ENCODE measurements around the gene RNU6-8. TPM values are rescaled to one million over a fixed set of nuclear protein-coding genes. Genes with fewer than 3 reads are reported as not detected.

Gene RNU6-8
- total RNA-seq, 1 donor from 2014 or later, result not detected

DNA sequence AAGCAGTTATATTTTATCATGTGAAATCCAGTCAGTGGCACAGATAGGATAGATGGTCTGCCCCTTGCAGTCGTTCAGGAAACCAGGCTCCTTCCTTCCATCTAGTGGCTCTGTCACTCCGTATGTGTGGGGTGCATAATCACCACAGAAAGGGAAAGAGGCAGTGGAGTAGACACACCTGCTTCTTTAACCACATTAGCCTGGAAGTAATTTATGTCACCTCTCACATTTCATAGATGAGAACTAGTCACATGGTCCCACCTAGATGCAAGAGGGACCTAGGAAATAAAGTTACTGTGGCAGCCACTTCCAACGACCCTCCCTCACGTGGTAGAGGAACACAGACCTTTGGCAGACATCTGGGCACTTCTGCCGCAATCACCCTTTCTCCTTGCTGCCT, 14.2 kb upstream of the RNU6-8 start:
- H3K4me3 ChIP-seq, result no peak overlapping the region
- no peak for TF ChIP-seq CTCF (IDR thresholded peaks at IDR 0.05; ENCODE audit: borderline replicate concordance)

DNA sequence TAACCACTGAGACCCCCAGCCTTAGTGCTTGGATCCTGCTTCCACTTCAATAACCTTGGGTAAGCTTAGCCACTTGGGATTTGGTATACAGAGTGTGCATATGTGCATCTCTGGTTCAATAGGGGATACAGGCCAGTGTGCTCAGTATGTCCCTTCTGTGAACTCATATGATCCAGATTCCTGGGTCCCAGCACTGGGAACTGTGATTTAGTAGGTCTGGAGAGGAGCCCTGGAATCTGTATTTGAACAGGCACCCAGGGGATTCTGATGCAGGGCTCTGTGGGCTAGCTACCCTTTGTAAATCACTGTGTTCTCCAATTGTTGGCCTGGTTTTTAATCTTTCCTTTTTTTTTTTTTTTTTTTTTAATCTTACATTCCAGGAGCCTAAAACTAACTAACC, 9.8 kb upstream of the RNU6-8 start:
- H3K4me1 ChIP-seq, result peaks cover 11% of the 10 kb centered on the region
- intact Hi-C loops (cut with micrococcal nuclease), result no loop called here

More for the DNA sequence above, 14.2 kb upstream of the RNU6-8 start:
- H3K9me3 ChIP-seq (replicated peaks), result no peaks in the 10 kb centered on the region
- no peak overlapping the region for H3K27ac ChIP-seq (replicated peaks)
- no peaks in the 10 kb centered on the region for H3K36me3 ChIP-seq
- peaks cover 18% of the 10 kb centered on the region for H3K4me1 ChIP-seq
- intact Hi-C loops (cut with micrococcal nuclease), result no loop called here
- no peak for DNase-seq
- H3K27me3 ChIP-seq (ENCODE audit: low read depth), result no peaks in the 10 kb centered on the region

GRCh38 chr14:32211068-32211404, 8.0 kb upstream of the RNU6-8 start:
- H3K4me1 ChIP-seq, result peaks cover 6% of the 10 kb centered on the region
- intact Hi-C loops (cut with micrococcal nuclease), result no loop called here
- DNase-seq, result no peak
- TF ChIP-seq CTCF (IDR thresholded peaks at IDR 0.05; ENCODE audit: borderline replicate concordance), result no peak
- H3K27ac ChIP-seq (replicated peaks), result no peak overlapping the region
- H3K27me3 ChIP-seq (ENCODE audit: low read depth), result no peaks in the 10 kb centered on the region
- H3K36me3 ChIP-seq, result no peaks in the 10 kb centered on the region
- no peak overlapping the region for H3K4me3 ChIP-seq
- no peaks in the 10 kb centered on the region for H3K9me3 ChIP-seq (replicated peaks)

More for the DNA sequence above, 9.8 kb upstream of the RNU6-8 start:
- Histone ChIP-seq H3K27me3 (ENCODE audit: low read depth) (no peaks in the 10 kb centered on the region), H3K4me3 (no peak overlapping the region), H3K27ac (replicated peaks) (no peak overlapping the region), H3K9me3 (replicated peaks) (no peaks in the 10 kb centered on the region), H3K36me3 (no peaks in the 10 kb centered on the region)
- TF ChIP-seq CTCF (IDR thresholded peaks at IDR 0.05; ENCODE audit: borderline replicate concordance), result no peak
- DNase-seq, result no peak

- Histone ChIP-seq H3K27ac (replicated peaks) (no peak overlapping the region), H3K9me3 (replicated peaks) (no peaks in the 10 kb centered on the region), H3K27me3 (ENCODE audit: low read depth) (no peaks in the 10 kb centered on the region), H3K36me3 (no peaks in the 10 kb centered on the region), H3K4me1 (peaks cover 13% of the 10 kb centered on the region), H3K4me3 (no peak overlapping the region)
- no peak for DNase-seq
- intact Hi-C loops (cut with micrococcal nuclease), result no loop called here
- TF ChIP-seq CTCF (IDR thresholded peaks at IDR 0.05; ENCODE audit: borderline replicate concordance), result no peak
Observed at GRCh38 chr14:32209471-32209870, 6.4 kb upstream of the RNU6-8 start.

GRCh38 chr14:32208490-32208889, 5.4 kb upstream of the RNU6-8 start:
- no peak for TF ChIP-seq CTCF (IDR thresholded peaks at IDR 0.05; ENCODE audit: borderline replicate concordance)
- peaks cover 23% of the 10 kb centered on the region for H3K4me1 ChIP-seq
- intact Hi-C loops (cut with micrococcal nuclease), result no loop called here

GRCh38 chr14:32206552-32206951, 3.5 kb upstream of the RNU6-8 start:
- no peak for TF ChIP-seq CTCF (IDR thresholded peaks at IDR 0.05; ENCODE audit: borderline replicate concordance)
- Histone ChIP-seq H3K36me3 (no peaks in the 10 kb centered on the region), H3K4me3 (no peak overlapping the region), H3K27ac (replicated peaks) (peak overlapping the region; percentile 21), H3K9me3 (replicated peaks) (no peaks in the 10 kb centered on the region), H3K27me3 (ENCODE audit: low read depth) (no peaks in the 10 kb centered on the region), H3K4me1 (peaks cover 37% of the 10 kb centered on the region)
- DNase-seq, result no peak
- intact Hi-C loops (cut with micrococcal nuclease), result no loop called here

More at GRCh38 chr14:32208490-32208889, 5.4 kb upstream of the RNU6-8 start:
- Histone ChIP-seq H3K9me3 (replicated peaks) (no peaks in the 10 kb centered on the region), H3K27ac (replicated peaks) (no peak overlapping the region), H3K4me3 (no peak overlapping the region), H3K36me3 (no peaks in the 10 kb centered on the region), H3K27me3 (ENCODE audit: low read depth) (no peaks in the 10 kb centered on the region)
- no peak for DNase-seq

Measured in left ventricle myocardium inferior (tissue), 1 donor.